Erythroblast (primary cell): ENCODE data around the gene DCAF8.

ENCODE experiments used
- GATA1 ChIP-seq: IDR thresholded peaks from 2 replicates; pipeline ENCODE4 v1.6.1; 2011; ENCODE audit warnings: low read depth, mild to moderate bottlenecking, control low read depth, low read length, moderate library complexity
- POLR2A ChIP-seq: IDR thresholded peaks from 2 replicates; pipeline ENCODE4 v1.6.1; 2011; ENCODE audit warnings: mild to moderate bottlenecking, low read length

- TF ChIP-seq POLR2A (peak; percentile 37), GATA1 (no peak)
Measured at GRCh38 chr1:160206036-160206389, 56.3 kb downstream of the DCAF8 start.
